Measurements from ENCODE around the gene CD86. TPM values are rescaled to one million over a fixed set of nuclear protein-coding genes. Genes with fewer than 3 reads are reported as not detected.
A peak's percentile ranks its signal among the peaks of the same experiment; 100 is the strongest.

Gene CD86
- total RNA-seq, 4 donors from 2014 or later = 5.7 to 10.9 (median 8.4) TPM

DNA sequence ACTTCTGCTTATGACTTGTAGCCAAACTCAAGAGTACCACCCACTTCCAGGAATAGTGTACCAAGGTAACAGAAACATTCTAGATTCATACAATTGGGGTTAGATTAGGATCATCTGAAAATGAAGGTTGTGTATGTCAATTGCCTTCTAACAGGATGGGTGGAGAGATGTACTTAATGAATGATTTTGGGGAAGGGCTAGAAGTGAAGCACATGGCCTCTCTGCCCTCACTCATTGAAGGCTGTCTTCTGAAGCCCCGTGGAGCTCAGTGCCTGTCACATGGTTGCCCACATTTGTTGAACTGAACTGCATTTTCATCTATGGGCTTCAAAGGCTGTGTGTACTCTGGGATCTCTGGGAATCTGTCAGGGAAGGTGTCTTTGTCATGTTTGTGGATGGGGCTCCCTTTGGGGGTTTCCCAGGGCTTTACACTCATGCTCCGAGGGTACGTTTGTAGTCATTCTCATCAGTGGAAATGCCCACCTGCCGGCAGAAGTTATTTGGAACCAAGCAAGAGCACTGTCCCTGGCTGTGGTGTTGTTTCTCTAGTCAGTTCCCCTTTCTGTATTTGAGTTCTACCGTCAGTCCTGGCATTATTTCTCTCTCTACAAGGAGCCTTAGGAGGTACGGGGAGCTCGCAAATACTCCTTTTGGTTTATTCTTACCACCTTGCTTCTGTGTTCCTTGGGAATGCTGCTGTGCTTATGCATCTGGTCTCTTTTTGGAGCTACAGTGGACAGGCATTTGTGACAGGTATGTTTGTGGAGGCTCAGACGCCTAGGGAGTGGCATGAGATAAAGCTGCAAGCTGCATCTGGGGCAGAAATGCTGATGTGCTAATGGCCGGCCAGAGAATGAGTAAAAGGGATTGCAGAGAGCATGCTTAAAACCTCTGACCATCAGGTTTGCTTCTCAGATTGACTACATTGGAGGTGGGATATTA lies 22.4 kb downstream of the CD86 start:
- peak overlapping the region in 1 of 4 donors; percentile 29 for H3K27ac ChIP-seq
- no peaks in the 10 kb centered on the region for H3K27me3 ChIP-seq
- DNase-seq (ENCODE audit: low spot score in 2 of 2) = no peak
- peaks cover 0 to 7% (median 2%) of the 10 kb centered on the region in 4 donors for H3K4me1 ChIP-seq
- TF ChIP-seq POLR2A (IDR thresholded peaks at IDR 0.05) (no peak), EP300 (IDR thresholded peaks at IDR 0.05) (no peak)
- TF ChIP-seq, protein P1, sequence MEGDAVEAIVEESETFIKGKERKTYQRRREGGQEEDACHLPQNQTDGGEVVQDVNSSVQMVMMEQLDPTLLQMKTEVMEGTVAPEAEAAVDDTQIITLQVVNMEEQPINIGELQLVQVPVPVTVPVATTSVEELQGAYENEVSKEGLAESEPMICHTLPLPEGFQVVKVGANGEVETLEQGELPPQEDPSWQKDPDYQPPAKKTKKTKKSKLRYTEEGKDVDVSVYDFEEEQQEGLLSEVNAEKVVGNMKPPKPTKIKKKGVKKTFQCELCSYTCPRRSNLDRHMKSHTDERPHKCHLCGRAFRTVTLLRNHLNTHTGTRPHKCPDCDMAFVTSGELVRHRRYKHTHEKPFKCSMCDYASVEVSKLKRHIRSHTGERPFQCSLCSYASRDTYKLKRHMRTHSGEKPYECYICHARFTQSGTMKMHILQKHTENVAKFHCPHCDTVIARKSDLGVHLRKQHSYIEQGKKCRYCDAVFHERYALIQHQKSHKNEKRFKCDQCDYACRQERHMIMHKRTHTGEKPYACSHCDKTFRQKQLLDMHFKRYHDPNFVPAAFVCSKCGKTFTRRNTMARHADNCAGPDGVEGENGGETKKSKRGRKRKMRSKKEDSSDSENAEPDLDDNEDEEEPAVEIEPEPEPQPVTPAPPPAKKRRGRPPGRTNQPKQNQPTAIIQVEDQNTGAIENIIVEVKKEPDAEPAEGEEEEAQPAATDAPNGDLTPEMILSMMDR (IDR thresholded peaks at IDR 0.05) = no peak
- 63 to 66% methylated on average over 9 of the region's 9 CpGs for WGBS, 2 donors
- no peak overlapping the region for H3K4me3 ChIP-seq
- no peaks in the 10 kb centered on the region for H3K36me3 ChIP-seq
- no peaks in the 10 kb centered on the region for H3K9me3 ChIP-seq

DNA sequence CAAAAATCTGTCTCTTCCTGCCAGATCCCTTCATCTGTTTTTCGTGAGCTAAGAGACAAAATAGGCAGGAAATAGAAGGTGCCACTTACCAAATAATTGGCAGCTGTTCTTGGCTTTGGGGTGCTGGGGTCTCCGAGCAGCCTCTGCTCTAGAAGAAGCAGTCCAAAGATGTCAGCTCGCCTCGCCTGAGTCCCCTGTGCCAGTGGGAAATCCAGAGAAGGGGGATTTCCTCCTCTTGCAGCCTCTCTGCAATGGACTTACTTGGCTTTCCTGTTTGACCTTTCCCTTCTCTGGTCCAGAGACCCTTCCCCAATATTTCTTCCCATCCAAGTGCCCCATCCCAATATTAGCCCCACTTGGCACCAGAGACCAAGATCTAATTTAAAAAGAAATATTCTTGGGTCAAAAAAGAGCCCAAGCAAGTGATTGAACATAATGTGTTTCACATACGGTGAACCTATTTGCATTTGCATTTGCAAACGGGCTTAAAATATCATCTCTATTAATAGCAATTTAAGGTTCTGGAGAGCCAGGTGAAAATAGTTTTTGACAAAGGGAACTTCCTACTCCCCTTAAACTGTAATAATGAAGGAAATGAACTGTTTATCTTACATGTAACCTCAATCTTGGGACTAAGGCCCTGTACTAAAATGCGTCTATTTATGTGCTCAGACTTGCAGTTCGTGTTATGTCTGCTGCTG lies 23.2 kb downstream of the CD86 start:
- no peaks in the 10 kb centered on the region for H3K36me3 ChIP-seq
- 56 to 66% methylated on average over 8 of the region's 8 CpGs for whole genome bisulfite sequencing, 2 donors
- H3K27me3 ChIP-seq = no peaks in the 10 kb centered on the region
- no peak overlapping the region for H3K4me3 ChIP-seq
- no peaks in the 10 kb centered on the region for H3K9me3 ChIP-seq
- TF ChIP-seq EP300 (IDR thresholded peaks at IDR 0.05) = no peak
- DNase-seq (ENCODE audit: low spot score in 2 of 2) = no peak
- peaks cover 0 to 7% (median 2%) of the 10 kb centered on the region in 4 donors for H3K4me1 ChIP-seq
- H3K27ac ChIP-seq = no peak overlapping the region

DNA sequence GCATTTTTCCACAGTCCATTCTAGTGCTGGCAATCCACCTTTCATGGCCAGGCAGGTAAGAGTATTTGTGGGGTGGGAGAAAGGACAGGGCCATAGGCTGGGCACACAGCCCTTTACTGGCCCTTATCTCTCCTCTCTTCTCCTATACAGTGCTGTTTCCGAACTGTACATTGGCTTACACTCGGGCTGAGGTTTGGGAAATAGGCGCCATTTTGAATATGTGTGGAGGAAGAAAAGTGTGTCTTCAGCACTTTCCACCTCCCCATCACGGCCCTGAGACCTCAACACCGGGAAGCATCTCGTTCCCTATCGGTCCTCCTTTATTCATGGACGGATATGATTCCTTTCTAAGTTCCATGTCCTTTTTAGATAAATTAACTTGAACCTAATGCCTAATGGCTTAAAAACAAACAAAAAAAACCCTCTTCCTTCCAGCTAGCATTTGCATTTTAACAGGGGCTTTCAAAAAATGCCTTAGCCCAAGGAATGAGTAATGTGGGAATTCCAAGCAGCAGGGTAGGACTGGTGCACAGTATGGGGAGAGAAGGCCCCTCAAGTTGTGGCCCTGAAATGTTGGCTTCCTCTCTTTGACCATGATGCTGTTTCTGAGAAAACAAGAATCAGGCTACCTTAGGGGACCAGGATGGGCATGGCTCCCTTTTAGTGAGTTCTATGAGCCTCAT lies 24.5 kb downstream of the CD86 start:
- Histone ChIP-seq H3K4me3 (no peak overlapping the region), H3K9me3 (no peaks in the 10 kb centered on the region), H3K36me3 (no peaks in the 10 kb centered on the region), H3K4me1 (peaks cover 0 to 7% (median under 1%) of the 10 kb centered on the region in 4 donors), H3K27ac (no peak overlapping the region), H3K27me3 (no peaks in the 10 kb centered on the region)
- TF ChIP-seq, protein P1 (IDR thresholded peaks at IDR 0.05) = no peak
- TF ChIP-seq EP300 (IDR thresholded peaks at IDR 0.05) (no peak), POLR2A (IDR thresholded peaks at IDR 0.05) (no peak)
- DNase-seq (ENCODE audit: low spot score in 2 of 2) = no peak
- 90% methylated on average over 8 of the region's 8 CpGs for WGBS, 2 donors

DNA sequence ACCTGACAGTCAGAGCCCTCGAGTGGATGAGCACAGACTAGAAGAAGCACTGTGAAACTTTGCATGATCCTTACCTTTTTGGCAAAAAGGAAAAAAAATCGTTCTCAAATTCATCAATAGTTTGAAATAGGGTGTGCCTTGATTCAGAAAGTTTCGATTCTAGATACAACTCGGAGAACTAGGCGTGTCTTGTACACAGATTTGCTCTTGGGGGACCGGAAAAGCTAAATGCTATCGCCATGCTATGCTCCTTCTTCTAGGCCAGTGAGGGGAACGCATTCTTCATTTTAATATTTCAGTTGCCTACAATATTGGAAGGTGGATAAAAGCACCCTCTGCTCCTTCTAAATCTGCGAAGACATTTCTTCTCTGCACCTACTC lies 25.0 kb downstream of the CD86 start:
- H3K4me1 ChIP-seq = peaks cover 0 to 7% (median 0%) of the 10 kb centered on the region in 4 donors
- DNase-seq (ENCODE audit: low spot score in 2 of 2) = no peak
- WGBS, 2 donors = 85 to 90% methylated on average over 9 of the region's 9 CpGs
- H3K4me3 ChIP-seq = no peak overlapping the region
- no peaks in the 10 kb centered on the region for H3K27me3 ChIP-seq
- no peaks in the 10 kb centered on the region for H3K36me3 ChIP-seq
- TF ChIP-seq, protein P1 (IDR thresholded peaks at IDR 0.05) = no peak
- TF ChIP-seq EP300 (IDR thresholded peaks at IDR 0.05) (no peak), POLR2A (IDR thresholded peaks at IDR 0.05) (no peak)
- no peaks in the 10 kb centered on the region for H3K9me3 ChIP-seq
- no peak overlapping the region for H3K27ac ChIP-seq

DNA sequence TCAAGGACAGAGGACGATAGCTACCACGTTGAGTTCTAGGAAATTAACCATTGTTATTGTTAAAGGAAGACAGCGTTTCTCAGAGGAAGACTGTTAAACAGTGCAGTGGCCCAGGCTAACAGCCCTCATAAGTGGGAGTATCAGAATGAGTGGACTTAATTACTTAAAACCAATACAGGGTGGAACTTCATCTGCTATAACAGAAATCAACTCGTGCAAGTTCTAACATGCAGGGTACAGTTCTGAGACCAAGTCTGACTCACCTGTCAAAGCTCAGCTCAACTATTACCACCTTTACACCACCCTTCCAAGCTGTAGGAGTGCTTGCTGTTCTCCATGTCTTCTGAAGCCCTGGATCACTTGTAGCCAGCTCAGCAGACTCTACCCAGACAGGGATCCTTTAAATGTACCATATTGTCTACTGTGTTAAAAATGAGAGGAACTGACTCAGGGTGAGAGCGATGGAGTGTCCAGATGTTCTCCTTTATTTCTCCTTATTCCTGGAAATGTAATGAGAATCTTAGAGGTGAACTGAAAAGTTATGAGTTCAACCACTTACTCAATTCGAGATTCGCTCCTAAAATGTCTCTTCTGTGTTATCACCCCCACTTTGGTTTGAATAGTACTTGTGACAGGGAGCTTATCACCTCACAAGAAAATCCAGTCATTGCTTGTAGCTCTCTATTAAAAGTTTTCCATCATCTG lies 26.5 kb downstream of the CD86 start:
- H3K27ac ChIP-seq = no peak overlapping the region
- no peak overlapping the region for H3K4me3 ChIP-seq
- no peak for DNase-seq (ENCODE audit: low spot score in 2 of 2)

More for the DNA sequence above, 26.5 kb downstream of the CD86 start:
- peaks cover 0 to 3% (median 0%) of the 10 kb centered on the region in 4 donors for H3K4me1 ChIP-seq
- H3K9me3 ChIP-seq = no peaks in the 10 kb centered on the region
- no peaks in the 10 kb centered on the region for H3K27me3 ChIP-seq
- 60 to 65% methylated on average over 7 of the region's 7 CpGs for WGBS, 2 donors
- TF ChIP-seq EP300 (IDR thresholded peaks at IDR 0.05) = no peak
- TF ChIP-seq, protein P1 (IDR thresholded peaks at IDR 0.05) = no peak
- TF ChIP-seq POLR2A (IDR thresholded peaks at IDR 0.05) = no peak
- H3K36me3 ChIP-seq = no peaks in the 10 kb centered on the region
